K562 (cell line): ENCODE measurements around the gene ZNF362. TPM values are rescaled to one million over a fixed set of nuclear protein-coding genes. Genes with fewer than 3 reads are reported as not detected.

Experiments used
- ATAC-seq: fragments of 200-7000 bp; cut with Tn5 transposase; 3 replicates; pipeline ENCODE4 v1.9.1; 2020; ENCODE audit warnings: moderate library complexity
- BruUV-seq: library from RNA; stranded (reverse); fragments of 400-500 nt; replicated peaks from 2 replicates; lab custom pipeline; 2021; lab: Mats Ljungman, UMichigan
- CTCF ChIA-PET: fragments of 300-600 bp; formaldehyde crosslinking; extraction: SDS; loops from one replicate; lab custom pipeline; 2021; ENCODE audit warnings: low intra/inter-chr PET ratio; lab: Yijun Ruan, JAX
- POLR2A ChIA-PET: fragments of 300-600, 350-650 bp; sonication (Branson Sonifier 250); formaldehyde crosslinking; extraction: SDS; loops from one replicate; lab custom pipeline; 2021; ENCODE audit warnings: antibody characterized with exemption, inconsistent platforms; lab: Yijun Ruan, JAX
- DNase-seq, 4 experiments: peaks; one replicate each; pipeline versions ENCODE4 v3.0.0 to v3.0.0-alpha.2; 2011 to 2018; ENCODE audit warnings: low spot score in 3 of 4, mixed read lengths in 3 of 4; ENCODE audit errors: extremely low read depth in 1 of 4
- FAIRE-seq: peaks from 2 replicates; lab custom pipeline; 2011; peaks lifted over from hg19 to GRCh38; lab: Jason Lieb, UNC
- H2AFZ ChIP-seq: 2 replicates; pipeline ENCODE4 v1.6.0; 2011; ENCODE audit warnings: low read depth, low read length, control low read depth, inconsistent platforms
- H3K27ac ChIP-seq: fragments of 200-600 bp; 3 replicates; pipeline ENCODE4 v1.8.0; 2011; ENCODE audit warnings: low read depth, mild to moderate bottlenecking, control low read depth, inconsistent platforms, low read length, moderate library complexity, mixed read lengths; ENCODE audit errors: extremely low read depth
- H3K27me3 ChIP-seq, 2 experiments: fragments of 300-600 bp in 1 of 2; 2 replicates in 1 of 2; 3 replicates in 1 of 2; pipeline versions ENCODE4 v1.6.0 to v1.8.0; 2011; ENCODE audit warnings: inconsistent platforms in 2 of 2, low read length in 2 of 2, mild to moderate bottlenecking in 1 of 2, mixed read lengths in 1 of 2, moderate library complexity in 1 of 2; ENCODE audit not compliant: control insufficient read depth in 2 of 2, insufficient read depth in 2 of 2
- H3K36me3 ChIP-seq: fragments of 300-600 bp; 3 replicates; pipeline ENCODE4 v1.8.0; 2011; ENCODE audit warnings: mild to moderate bottlenecking, low read length, inconsistent platforms; ENCODE audit not compliant: control insufficient read depth, insufficient read depth
- H3K4me1 ChIP-seq, 2 experiments: fragments of 200-600 bp in 1 of 2; replicated peaks in 1 of 2; 2 replicates in 1 of 2; 3 replicates in 1 of 2; pipeline versions ENCODE4 v1.5.1 to v1.8.0; 2011; ENCODE audit warnings: inconsistent platforms in 2 of 2, low read length in 2 of 2, mild to moderate bottlenecking in 1 of 2, mixed read lengths in 1 of 2, moderate library complexity in 1 of 2; ENCODE audit not compliant: control insufficient read depth in 2 of 2, insufficient read depth in 2 of 2
- H3K4me2 ChIP-seq: 2 replicates; pipeline ENCODE4 v1.6.1; 2011; ENCODE audit warnings: low read length, control low read depth, inconsistent platforms, mixed read lengths; ENCODE audit not compliant: insufficient read depth
- H3K4me3 ChIP-seq: fragments of 200-600 bp; sonication (generic), shearing (Covaris generic); 2 replicates; pipeline ENCODE4 v1.5.1; 2016; ENCODE audit warnings: control low read depth, inconsistent platforms
- H3K79me2 ChIP-seq: fragments of 200-600 bp; 3 replicates; pipeline ENCODE4 v1.8.0; 2011; ENCODE audit warnings: low read length, inconsistent platforms; ENCODE audit not compliant: control insufficient read depth, insufficient read depth
- H3K9ac ChIP-seq, 2 experiments: 2 replicates each; pipeline versions ENCODE4 v1.6.0 to v1.6.1; 2011; ENCODE audit warnings: low read depth in 2 of 2, low read length in 2 of 2, control low read depth in 1 of 2, inconsistent platforms in 1 of 2, mild to moderate bottlenecking in 1 of 2, mixed read lengths in 1 of 2; ENCODE audit not compliant: insufficient read depth in 1 of 2
- H3K9me1 ChIP-seq: one replicate; pipeline ENCODE4 v1.6.0; 2011; ENCODE audit warnings: inconsistent platforms, mild to moderate bottlenecking, low read length, moderate library complexity; ENCODE audit not compliant: control insufficient read depth, insufficient read depth
- H3K9me3 ChIP-seq: replicated peaks from 2 replicates; pipeline ENCODE4 v1.5.1; 2011; ENCODE audit warnings: low read depth, low read length, inconsistent platforms; ENCODE audit not compliant: control insufficient read depth, insufficient read depth
- H4K20me1 ChIP-seq: replicated peaks from 2 replicates; pipeline ENCODE4 v1.6.1; 2011; ENCODE audit warnings: low read length, inconsistent platforms, mixed read lengths; ENCODE audit not compliant: control insufficient read depth, insufficient read depth
- BHLHE40 ChIP-seq: IDR thresholded peaks from 2 replicates; pipeline ENCODE4 v1.6.1; 2011; ENCODE audit warnings: low read length, improper control_type of control experiment
- CBX2 ChIP-seq: fragments of 200-600 bp; sonication (generic); IDR thresholded peaks from one replicate; pipeline ENCODE4 v1.6.1; 2012; ENCODE audit warnings: mild to moderate bottlenecking, low read length, inconsistent platforms; ENCODE audit not compliant: insufficient read depth, poor library complexity, severe bottlenecking
- CEBPB ChIP-seq: fragments of 450-650 bp; IDR thresholded peaks from 2 replicates; pipeline ENCODE4 v1.6.1; 2016; ENCODE audit warnings: missing genetic modification characterization, missing compliant biosample characterization
- CXXC5 ChIP-seq: fragments of 250-450 bp; sonication (Bioruptor Pico); IDR thresholded peaks from 2 replicates; pipeline ENCODE4 v1.8.0; 2022; ENCODE audit warnings: inconsistent platforms, mild to moderate bottlenecking, moderate library complexity
- DPF2 ChIP-seq: fragments of 450-650 bp; IDR thresholded peaks from 2 replicates; pipeline ENCODE4 v1.6.1; 2016
- ETV5 ChIP-seq: sonication (generic); formaldehyde crosslinking; IDR thresholded peaks from 2 replicates; pipeline ENCODE4 v1.4.0; 2020; ENCODE audit warnings: low read depth, mild to moderate bottlenecking, missing genetic modification reagents
- FOXJ2 ChIP-seq: fragments of 200-800 bp; sonication (Bioruptor generic); IDR thresholded peaks from 2 replicates; pipeline ENCODE4 v1.6.1; 2016; ENCODE audit warnings: missing genetic modification characterization, missing compliant biosample characterization
- FOXM1 ChIP-seq, 2 experiments: fragments of 450-650 bp in 1 of 2; sonication (generic) in 1 of 2; formaldehyde crosslinking in 1 of 2; IDR thresholded peaks; 2 replicates each; pipeline versions ENCODE4 v1.6.1 to v1.9.0; 2017 to 2022; ENCODE audit warnings: low read depth in 2 of 2, mild to moderate bottlenecking in 2 of 2, missing genetic modification reagents in 1 of 2, moderate library complexity in 1 of 2
- HMGXB4 ChIP-seq: sonication (generic); formaldehyde crosslinking; IDR thresholded peaks from 2 replicates; pipeline ENCODE4 v1.8.1; 2023; ENCODE audit warnings: mild to moderate bottlenecking, missing genetic modification reagents
- MAFK ChIP-seq: IDR thresholded peaks from 2 replicates; pipeline ENCODE4 v1.6.1; 2011; ENCODE audit warnings: low read length, improper control_type of control experiment
- NFE2 ChIP-seq: IDR thresholded peaks from 2 replicates; pipeline ENCODE4 v1.6.1; 2014; ENCODE audit warnings: antibody characterized with exemption, low read depth
- PHF21A ChIP-seq: fragments of 450-650 bp; IDR thresholded peaks from 2 replicates; pipeline ENCODE4 v1.6.1; 2017; ENCODE audit warnings: low read depth, borderline replicate concordance
- RUNX1 ChIP-seq: sonication (generic); IDR thresholded peaks from 2 replicates; pipeline ENCODE4 v1.6.1; 2016; ENCODE audit warnings: antibody characterized with exemption, low read depth
- SIN3A ChIP-seq, 2 experiments: fragments of 150-350 bp in 1 of 2; IDR thresholded peaks; 2 replicates each; pipeline ENCODE4 v1.6.1; 2011 to 2016; ENCODE audit warnings: borderline replicate concordance in 2 of 2, low read depth in 2 of 2, low read length in 2 of 2, mild to moderate bottlenecking in 2 of 2, moderate library complexity in 2 of 2; ENCODE audit not compliant: control insufficient read depth in 1 of 2
- SMC3 ChIP-seq: conservative IDR thresholded peaks from 2 replicates; pipeline ENCODE4 v1.6.1; 2011; ENCODE audit warnings: low read depth, low read length, improper control_type of control experiment; ENCODE audit not compliant: insufficient read depth
- SRSF3 ChIP-seq: fragments of 200-400 bp; formaldehyde crosslinking; IDR thresholded peaks from 2 replicates; pipeline ENCODE4 v1.6.1; 2016; ENCODE audit warnings: mild to moderate bottlenecking, low read length, moderate library complexity; ENCODE audit not compliant: insufficient read depth
- ZNF707 ChIP-seq: fragments of 250-450 bp; sonication (Bioruptor Pico); conservative IDR thresholded peaks from 2 replicates; pipeline ENCODE4 v1.8.0; 2022; ENCODE audit warnings: inconsistent platforms, mild to moderate bottlenecking, moderate library complexity
- WGBS: fragments of 100-300 bp; shearing (Covaris generic); methylation state at CpG from one replicate; pipeline ENCODE4 v1.1.6; 2016; ENCODE audit warnings: low coverage, mixed read lengths; ENCODE audit not compliant: insufficient coverage; ENCODE audit errors: missing lambda C conversion rate; 5-methylcytosine and 5-hydroxymethylcytosine counted together
- in situ Hi-C: fragments of 300-500 bp; cut with MboI; formaldehyde crosslinking; loops from 4 replicates; pipeline ENCODE4 v1.15.0; 2018; ENCODE audit warnings: inconsistent platforms, mixed read lengths
- intact Hi-C: fragments of 100-400 bp; cut with micrococcal nuclease; formaldehyde crosslinking; loops from 2 replicates; pipeline ENCODE4 v1.14.2; 2022
- polyA plus RNA-seq, 8 experiments: library from polyadenylated mRNA; depleted of rRNA in 4 of 8; stranded (reverse) in 5 of 8; unstranded in 3 of 8; fragments of >200 nt; fragmentation: Nextera tagmentation in 2 of 8; fragmentation: Illumina TruSeq in 1 of 8; extraction: Ambion mirVana in 2 of 8; extraction: Trizol in 1 of 8; gene quantifications; 2 replicates each; pipeline versions ENCODE4 v1.2.1 to v1.2.3, GENCODE V29; 2011 to 2014; ENCODE audit warnings: inconsistent platforms in 1 of 8, missing spikeins in 1 of 8
- total RNA-seq, 7 experiments: library from RNA; depleted of rRNA in 6 of 7; stranded (reverse); fragments of >200 nt in 6 of 7; fragmentation: Illumina TruSeq in 2 of 7; extraction: Trizol in 2 of 7; gene quantifications; 2 replicates each; pipeline versions ENCODE4 v1.2.1 to v1.2.3, GENCODE V29; 2011 to 2021; ENCODE audit warnings: low replicate concordance in 1 of 7
- TF ChIP-seq, protein P1 (sequence below): fragments of 450-650 bp; IDR thresholded peaks from 2 replicates; pipeline ENCODE4 v1.6.1; 2016

ZNF362 gene
- total and polyA plus RNA-seq, 9 of the 15 experiments (the other 6 are each of a cell fraction or from before 2014, with no cell fraction given), result 0.01 to 1.1 (median 0.35) TPM; not detected in 1

DNA sequence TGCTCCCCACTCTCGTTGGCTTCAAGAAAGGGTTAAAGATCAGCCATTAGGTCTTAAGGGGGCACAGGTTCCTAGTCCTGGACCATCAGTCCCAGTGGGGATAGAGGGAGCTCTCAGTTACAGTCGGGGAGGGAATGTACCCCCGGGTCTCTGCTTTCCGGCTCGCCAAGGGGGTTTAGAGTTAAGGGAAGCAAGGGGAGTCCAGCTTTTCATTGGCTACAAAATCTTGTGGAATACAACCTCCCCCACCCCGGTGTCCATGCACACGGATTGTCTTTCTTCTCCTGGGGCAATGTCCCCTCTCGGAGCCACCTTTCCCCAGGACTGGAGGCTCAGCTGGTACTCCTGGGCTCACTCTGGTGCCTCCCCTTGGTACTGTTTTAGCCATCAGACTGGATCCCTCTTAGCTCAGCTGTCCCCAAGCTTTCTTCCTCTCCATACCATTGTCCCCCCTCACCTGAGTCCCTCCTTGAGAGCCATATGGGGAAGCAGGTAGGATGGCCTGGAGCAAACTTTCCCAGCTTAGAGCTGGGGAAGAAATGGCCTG lies 64.4 kb downstream of the ZNF362 start, which contains the start of gene A3GALT2 (continued):
- no peak for TF ChIP-seq RUNX1
- no peak for TF ChIP-seq NFE2
- TF ChIP-seq ETV5 (CRISPR knock-in tag), result no peak
- TF ChIP-seq ZNF707 (CRISPR knock-in tag), result no peak
- TF ChIP-seq DPF2, result no peak
- no peak for TF ChIP-seq FOXJ2 (tag)
- no peak for TF ChIP-seq MAFK
- TF ChIP-seq HMGXB4, result no peak
- no peak for TF ChIP-seq CEBPB (tag)
- no peak for TF ChIP-seq CBX2
- no peak for TF ChIP-seq PHF21A

- H3K4me2 ChIP-seq, result no peak overlapping the region
- intact Hi-C loops, result no loop called here
- no peaks in the 10 kb centered on the region for H3K79me2 ChIP-seq
- ChIA-PET CTCF (no interaction called here), POLR2A (interaction anchor here (0.6 to 1.6 kb wide), 7 partner anchors 8 to 163 kb away, joined by 3 to 5 read pairs (median 4); no protein-coding TSS in a partner anchor)
- H3K36me3 ChIP-seq, result peaks cover 34% of the 10 kb centered on the region; the same call in 2 of the 3 replicates
- no peaks in the 10 kb centered on the region for H3K4me1 ChIP-seq
- no peak overlapping the region for H2AFZ ChIP-seq
- 28% methylated on average over 5 of the region's 5 CpGs for WGBS
- H3K9me3 ChIP-seq, result no peaks in the 10 kb centered on the region
- H3K27me3 ChIP-seq, result peaks cover 24 to 43% of the 10 kb centered on the region in 2 experiments
- H3K9me1 ChIP-seq, result no peaks in the 10 kb centered on the region
- BruUV-seq, result no TSS peak
- ATAC-seq (no peak), FAIRE-seq (no peak), DNase-seq (no peak)
- peaks cover 12% of the 10 kb centered on the region; the same call in 1 of the 2 replicates for H4K20me1 ChIP-seq
- no peak overlapping the region for H3K4me3 ChIP-seq
- in situ Hi-C loops, result no loop called here
- TF ChIP-seq BHLHE40 (no peak), FOXM1 (IDR thresholded peaks at IDR 0.05; ENCODE audit: low read depth) (no peak), FOXM1 (CRISPR knock-in tag; IDR thresholded peaks at IDR 0.05; ENCODE audit: low read depth) (no peak), CXXC5 (CRISPR knock-in tag) (no peak), SMC3 (no peak), SIN3A (IDR thresholded peaks at IDR 0.05; ENCODE audit: borderline replicate concordance in 2 of 2, control insufficient read depth in 1 of 2, low read depth in 2 of 2, low read length in 2 of 2) (no peak), SRSF3 (no peak)
- TF ChIP-seq, protein P1, sequence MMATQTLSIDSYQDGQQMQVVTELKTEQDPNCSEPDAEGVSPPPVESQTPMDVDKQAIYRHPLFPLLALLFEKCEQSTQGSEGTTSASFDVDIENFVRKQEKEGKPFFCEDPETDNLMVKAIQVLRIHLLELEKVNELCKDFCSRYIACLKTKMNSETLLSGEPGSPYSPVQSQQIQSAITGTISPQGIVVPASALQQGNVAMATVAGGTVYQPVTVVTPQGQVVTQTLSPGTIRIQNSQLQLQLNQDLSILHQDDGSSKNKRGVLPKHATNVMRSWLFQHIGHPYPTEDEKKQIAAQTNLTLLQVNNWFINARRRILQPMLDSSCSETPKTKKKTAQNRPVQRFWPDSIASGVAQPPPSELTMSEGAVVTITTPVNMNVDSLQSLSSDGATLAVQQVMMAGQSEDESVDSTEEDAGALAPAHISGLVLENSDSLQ, result peak; percentile 80
- H3K9ac ChIP-seq, result no peak overlapping the region
- no peak overlapping the region for H3K27ac ChIP-seq
Observed at GRCh38 chr1:33321178-33321577, 64.9 kb downstream of the ZNF362 start.
